NK-92 (cell line): ENCODE results near the gene DCTN1.

ENCODE experiments used
- DNase-seq: peaks from one replicate; lab custom pipeline; 2025; ENCODE audit not compliant: unreplicated experiment; lab: John Stamatoyannopoulos, UW

DCTN1 gene

DNA sequence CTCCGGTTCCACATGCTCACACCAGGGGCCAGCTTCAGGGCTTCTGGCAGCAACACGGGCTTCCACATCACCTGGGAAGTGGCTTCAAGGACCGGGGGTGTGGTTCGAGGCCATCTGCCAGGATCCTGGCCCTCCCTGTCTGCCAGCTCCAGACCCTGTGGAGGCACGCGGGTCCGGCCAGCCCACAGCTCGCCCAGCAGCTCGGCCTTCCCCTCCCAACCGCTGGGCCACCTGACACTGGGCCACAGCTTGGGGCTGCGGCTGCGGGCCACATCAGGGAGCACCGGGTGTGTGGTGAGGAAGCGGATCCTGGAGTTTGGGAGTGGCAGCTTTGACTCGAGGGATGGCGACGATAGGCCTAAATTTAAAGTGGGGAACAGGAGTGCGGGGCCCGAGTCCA is 34.3 kb upstream of the DCTN1 start:
- DNase-seq = no peak

DNA sequence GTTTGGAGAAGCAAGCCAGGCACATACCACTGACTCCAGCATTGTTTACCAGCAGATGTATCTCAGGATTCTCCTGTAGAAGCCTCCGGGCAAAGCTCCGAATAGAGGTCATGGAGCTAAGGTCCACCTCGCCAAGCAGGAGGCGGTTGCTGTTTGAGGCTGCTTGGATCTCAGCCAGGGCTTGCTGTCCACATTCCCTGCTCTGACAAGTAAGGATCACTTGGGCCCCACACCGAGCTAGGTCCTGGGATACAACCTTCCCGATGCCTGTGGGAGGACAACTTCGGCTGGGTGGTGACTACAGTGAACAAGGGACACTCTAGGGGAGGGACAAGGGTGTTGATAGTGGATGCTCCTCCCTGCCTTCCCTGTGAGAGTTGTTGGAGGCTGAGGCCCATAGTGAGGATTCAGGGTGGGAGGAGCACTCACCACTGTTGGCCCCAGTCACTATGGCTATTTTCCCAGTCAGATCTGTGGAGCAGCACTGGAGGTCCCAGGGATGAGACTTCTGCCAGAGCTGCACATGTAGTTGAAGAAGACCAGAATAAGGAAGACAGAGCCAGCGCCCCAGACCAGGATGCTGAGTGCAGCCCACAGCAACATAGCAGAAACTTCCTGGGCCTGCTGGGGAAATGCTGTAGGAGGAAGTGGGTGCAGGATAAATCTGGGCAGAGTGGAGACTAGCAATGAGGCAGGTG is 33.0 kb upstream of the DCTN1 start:
- no peak for DNase-seq

DNA sequence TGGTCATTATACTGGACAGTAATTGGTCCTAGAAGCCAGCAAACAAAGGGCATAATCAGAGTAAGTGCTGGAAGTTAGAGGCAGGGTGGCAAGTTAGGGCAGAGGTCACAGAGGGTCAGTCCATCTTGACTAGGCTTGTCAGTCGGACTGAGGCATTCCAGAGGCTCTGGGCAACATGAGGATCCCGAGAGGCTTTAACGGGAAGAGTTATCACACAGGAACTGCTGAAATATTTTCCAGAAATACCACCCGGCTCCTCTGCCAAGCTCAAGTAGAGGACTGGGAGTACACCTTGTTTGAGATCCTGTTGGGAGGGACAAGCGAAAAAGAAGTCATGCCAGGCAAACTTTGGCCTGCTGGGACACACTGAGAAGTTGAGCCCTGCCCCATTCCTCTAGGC is 27.6 kb upstream of the DCTN1 start:
- DNase-seq = no peak

DNA sequence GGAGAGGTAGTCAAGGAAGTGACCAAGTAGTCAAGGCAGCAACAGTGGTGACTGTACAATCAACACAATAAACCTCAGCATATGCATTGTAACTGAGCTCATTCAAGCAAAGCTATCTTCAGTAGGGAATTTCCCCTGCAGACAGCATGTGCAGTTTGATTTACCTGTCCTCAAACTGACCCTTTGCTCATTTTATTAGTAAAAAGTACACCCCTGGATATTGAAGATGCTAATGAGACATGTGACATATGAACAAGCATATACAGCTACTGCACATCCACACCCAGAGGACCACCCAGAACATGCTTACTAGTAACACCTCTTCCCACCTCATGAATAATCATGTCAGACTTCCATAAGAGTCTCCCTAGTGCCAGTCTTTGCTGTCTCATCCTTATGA is 25.9 kb upstream of the DCTN1 start:
- no peak for DNase-seq

DNA sequence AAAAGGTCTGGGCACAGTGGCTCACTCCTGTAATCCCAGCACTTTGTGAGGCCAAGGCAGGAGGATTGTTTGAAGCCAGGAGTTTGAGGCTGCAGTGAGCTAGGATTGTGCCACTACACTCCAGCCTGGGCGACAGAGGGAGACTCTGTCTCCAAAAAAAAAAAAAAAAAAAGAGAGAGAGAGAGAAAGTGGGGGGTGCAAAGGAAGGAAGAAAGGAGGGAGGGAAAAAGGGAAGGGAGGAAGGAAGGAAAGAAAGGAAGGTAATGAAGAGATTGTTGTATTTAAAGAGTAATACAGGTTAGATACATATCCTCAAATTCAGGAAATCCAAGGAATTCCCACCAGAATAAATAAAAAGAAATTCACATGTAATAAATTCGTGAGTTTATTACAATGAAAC is 21.8 kb upstream of the DCTN1 start:
- no peak for DNase-seq

DNA sequence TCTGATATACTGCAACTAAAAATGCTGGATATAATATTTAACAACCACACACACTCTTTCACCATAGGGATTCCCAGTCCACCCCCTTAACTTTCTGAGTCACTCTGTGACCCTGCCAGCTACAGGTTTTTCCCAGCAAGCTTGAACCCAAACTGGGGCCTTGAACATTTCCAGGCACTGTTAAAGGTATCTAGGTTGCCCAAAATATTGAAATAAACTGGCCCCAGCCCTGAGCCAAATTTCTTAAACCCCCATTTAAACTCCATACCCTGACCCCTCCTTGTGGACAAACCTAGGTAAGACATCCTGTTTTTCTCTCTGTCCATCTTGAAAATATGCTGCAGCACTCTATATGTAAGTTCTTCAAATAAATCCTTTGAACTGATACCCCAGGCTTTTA is 19.7 kb upstream of the DCTN1 start:
- DNase-seq = no peak

DNA sequence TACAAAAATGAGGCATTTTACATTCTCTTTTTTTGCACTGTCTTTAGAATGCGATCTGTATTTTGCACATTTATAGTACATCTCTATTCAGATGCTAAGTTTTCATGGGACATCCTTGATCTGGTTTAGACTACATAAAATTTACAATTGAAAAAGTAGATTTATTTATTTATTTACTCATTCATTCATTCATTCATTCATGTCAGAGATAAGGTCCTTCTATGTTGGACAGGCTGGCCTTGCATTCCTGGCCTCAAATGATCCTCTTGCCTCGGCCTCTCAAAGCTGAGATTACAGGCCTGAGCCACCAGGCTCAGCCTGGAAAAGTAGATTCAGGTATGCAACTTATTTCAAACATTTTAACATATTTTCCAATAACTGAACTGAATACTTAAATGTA is 16.0 kb upstream of the DCTN1 start:
- DNase-seq = no peak

DNA sequence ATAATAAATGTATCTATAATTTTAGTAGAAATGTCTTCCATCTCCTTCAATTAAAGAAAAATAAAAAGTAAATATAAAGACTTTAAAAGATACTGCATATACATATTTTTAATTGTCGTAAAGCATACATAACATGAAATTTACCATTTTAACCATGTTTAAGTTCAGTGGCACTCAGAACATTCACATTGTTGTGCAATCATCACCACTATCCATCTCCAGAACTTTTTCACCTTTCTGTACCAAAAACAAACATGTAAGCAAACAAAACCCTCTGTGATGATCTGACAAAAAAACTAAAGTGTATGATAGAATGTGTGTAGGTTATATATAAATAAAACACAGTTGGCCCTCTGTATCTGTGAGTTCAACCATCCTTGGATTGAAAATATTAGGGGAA is 13.4 kb upstream of the DCTN1 start:
- no peak for DNase-seq

DNA sequence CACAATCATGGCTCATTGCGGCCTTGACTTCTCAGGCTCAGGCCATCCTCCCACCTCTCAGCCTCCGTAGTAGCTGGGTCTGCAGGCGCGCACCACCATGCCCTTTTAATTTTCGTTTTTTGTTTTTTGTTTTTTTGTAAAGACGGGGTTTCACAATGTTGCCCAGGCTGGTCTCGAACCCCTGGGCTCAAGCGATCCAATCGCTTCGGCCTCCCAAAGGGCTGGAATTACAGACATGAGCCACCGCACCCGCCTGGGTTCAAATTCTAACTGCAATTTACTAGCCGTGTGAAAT is 12.3 kb upstream of the DCTN1 start:
- no peak for DNase-seq

DNA sequence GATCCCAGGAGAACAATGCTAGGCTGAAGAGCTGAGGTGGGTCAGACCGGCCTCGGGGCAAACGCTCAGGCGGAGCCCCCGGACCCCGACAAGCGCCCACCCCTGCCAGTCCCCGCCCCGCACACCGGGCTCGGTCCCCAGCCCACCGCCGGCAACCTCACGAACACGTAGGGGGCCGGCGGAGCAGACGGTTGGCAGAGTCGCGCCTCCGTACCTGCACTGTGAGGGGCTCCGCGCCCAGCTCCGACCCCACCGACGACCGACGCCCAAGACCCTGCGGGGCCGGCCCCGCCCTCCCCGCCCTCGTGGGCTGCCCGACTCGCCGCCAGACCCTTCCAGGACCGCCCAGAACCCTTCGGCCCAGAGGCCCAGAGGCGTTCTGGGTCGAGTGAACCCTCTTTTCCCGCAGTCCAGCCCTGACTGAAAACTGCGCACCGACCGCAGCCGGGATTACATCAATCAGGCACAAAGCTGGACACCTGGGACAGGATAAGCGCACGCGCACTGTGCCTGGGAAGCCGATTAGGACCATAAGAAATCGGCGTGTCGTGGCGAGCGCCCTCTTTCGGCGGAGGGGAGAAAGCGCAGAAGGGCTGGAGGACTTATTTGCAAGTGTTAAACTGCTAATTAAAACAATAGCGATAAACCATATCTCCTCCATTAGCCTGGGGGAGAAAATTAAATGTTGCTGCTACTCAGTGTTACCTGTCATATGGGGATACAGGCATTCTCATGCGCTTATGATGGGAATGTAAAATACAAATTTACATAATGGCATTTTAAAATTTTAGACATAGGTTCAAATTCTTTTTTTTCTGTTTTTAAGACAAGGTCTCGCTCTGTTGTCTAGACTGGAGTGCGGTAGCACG is 11.7 kb upstream of the DCTN1 start:
- DNase-seq = peak; percentile 70

DNA sequence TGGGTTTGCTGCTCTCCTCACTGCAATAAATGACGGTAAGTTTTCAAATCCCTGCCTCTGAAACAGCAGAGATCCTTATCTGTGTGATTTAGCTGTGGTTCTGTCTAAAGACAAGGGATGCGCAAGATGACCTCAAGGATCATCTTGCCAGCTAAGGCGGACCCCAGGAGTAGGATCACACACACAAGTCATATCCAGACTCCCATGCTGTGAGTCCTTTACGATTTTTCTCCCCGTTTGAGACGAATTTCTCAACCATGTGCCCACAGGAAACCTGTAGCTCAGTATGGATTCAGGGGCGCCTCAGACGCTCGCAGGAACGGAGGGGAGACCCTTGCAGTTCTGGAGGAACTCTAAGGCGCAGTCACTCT is 11.1 kb upstream of the DCTN1 start:
- no peak for DNase-seq

DNA sequence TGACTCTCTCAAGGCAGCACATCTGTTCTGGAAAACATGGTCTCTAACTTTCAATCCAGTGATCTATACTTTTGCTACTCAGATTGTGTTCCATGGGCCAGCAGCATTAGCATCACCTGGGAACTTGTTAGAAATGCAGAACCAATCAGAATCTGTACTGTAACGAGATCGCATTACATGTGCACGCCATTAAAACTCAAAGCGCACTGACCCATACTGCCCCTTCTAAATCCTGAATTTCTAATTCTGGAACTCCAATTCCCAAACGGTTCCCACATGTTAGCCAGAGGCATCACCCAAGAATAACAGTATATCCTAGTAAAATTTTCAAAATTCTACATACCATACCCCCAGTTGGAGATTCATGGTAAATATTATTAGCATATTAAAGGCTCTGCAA is 10.5 kb upstream of the DCTN1 start:
- DNase-seq = no peak

DNA sequence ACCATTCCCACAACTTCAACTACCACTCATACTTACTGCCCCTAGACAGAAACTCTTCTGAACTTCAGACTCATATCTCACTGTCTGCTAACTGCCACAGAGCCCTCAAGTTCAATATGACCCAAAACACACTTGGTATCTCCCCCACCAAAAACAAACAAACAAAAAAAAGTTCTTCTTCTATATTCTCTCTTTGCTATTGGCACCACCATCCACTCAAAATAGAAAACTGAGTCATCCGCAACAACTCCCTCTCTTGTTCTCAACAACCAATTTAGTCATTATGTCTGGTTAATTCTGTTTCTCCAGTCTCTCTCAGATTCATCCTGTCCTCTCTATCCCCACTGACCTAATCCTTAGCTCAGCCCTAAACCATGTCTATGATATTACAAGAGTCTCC is 7.2 kb upstream of the DCTN1 start:
- DNase-seq = no peak

DNA sequence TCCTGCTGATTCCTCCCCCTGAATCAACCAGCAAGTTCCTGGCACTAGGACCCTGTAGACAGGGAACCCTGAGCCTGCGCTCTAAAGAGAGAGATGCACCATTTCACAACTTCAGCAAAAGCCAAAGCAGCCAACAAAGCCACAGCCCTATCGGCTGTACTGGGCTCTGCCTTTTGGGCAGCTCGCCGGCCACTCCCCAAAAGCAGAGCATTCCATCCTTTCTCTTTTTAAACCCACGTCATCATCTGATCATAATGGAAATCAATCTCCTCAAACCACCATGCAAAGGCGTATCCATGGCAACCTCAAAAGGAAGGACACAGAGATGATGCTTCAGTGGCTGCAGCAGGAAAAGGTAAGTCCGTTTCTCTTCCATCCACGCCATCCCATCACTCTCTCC is 5.3 kb upstream of the DCTN1 start:
- no peak for DNase-seq

DNA sequence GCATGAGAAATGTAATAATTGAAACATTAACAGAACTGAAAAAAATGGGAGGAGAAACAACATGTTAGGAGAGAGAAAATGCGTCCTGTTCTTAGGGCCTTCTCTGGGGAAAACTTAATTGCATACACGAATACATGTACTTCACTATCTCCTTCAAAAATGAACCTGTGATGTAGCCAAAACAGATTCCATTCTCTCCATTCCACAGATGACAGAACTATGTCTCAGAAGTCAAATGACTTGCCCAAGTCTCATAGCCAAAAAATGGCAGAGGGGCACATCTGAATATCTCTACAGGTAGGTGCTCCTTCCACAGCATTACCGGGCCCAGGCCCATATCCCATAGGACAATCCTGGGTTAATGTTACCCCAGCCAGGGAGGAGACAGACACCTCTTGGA is 3.9 kb upstream of the DCTN1 start:
- no peak for DNase-seq

DNA sequence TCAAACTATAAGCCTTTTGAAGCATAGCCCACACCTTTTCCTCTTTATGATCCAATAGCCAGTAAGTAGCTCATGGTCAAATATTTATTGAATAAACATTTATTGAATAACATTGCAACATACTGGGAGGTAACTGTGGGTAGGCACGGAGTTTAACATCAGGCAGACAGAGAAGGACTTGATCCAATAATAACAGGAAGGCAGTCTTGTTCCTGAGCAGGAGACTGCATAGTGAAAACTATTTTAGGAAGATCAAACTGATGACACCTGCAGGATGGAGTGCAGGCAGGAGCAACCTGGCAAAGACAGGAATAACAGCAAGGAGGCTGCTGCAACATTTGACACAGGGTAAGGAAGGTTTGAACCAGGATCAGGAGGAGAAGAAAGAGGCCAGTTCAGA is 3.1 kb upstream of the DCTN1 start:
- DNase-seq = no peak

DNA sequence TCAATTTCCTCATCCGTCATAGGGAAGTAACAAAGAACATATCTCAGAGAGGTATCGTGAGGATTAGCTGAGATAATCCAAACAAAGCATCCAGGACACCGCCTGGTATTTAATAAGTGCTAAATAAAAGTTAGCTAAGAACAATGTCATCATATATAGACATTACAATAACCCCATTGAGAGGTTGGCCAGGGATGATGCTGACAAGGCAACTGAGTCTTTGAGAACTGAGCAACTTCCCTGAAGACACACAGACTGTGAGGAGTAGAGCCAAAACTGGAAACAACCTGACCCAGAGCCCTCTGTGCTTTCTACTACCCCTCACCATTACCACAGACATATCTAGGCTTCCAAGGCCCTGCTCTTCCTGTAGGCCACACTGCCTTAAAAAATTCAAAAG is 1.6 kb upstream of the DCTN1 start:
- DNase-seq = no peak

DNA sequence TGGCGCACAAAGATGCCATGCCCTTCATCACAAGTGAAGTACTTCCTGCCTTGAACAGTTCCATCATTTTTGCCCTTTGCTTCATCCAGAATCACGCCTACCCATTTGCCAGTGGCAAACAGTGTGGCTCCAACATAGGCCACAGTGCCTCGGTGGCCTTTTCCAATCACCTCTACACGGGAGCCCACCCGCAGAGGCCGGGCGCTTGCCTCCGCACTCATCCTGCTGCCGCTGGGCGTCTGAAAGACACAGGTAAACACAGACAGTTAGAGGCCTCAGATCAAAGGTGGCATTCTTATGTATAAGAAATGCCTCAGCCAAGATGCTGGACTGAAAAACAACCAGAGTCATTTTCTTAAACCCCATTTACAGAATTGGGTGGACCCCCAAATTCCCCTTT is 2.1 kb downstream of the DCTN1 start:
- no peak for DNase-seq

DNA sequence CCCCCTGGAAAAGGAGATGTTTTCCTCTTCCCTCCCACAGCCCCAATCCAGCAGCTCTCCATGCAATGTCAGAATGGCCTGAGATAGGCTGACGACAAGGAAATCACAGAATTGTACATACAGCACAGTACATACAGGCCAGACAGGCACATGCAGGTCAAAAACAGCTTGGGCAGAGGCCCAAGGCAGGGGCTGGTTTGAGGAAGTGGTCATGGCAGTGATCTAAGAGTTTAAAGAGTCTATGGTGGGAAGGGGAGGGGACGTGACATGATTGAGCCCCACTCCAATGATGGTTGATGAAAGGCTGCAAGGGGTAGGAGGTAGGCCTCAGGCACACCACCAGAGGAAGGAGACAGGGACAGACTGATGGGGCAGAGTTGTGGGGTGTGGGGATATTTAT is 4.3 kb downstream of the DCTN1 start:
- DNase-seq = no peak

DNA sequence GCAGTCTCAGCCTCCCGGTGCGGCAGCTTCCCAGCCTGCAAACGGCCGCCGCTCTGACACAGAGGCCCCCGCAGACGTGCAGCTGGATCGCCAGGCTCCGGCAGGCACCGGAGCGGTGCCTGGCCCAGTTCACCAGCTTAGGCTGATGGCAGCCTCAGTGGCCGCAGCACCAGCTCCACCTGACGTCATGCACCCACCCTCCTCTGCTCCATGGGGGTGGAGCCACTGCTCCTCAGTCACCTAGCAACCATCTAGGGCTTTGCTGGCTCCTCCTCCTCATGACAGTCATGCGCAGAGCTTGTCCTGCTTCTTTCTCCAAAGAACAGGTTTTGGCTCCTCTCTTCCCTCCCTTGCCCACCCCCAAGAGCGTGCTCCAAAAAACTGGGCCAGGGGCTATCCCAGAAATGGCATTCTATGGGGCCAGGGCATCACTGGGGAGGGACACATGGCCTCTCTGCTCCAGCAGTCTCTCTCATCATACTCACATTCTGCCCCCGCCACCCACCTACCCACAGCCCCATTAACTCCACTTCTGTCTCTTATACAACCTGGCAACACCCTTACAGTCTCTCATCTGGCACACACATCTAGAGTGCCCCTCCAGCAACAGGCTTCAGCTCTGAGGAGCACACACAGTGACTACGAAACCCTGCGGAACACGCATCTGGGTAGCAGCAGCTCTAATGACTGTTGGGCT is 5.5 kb downstream of the DCTN1 start:
- no peak for DNase-seq

DNA sequence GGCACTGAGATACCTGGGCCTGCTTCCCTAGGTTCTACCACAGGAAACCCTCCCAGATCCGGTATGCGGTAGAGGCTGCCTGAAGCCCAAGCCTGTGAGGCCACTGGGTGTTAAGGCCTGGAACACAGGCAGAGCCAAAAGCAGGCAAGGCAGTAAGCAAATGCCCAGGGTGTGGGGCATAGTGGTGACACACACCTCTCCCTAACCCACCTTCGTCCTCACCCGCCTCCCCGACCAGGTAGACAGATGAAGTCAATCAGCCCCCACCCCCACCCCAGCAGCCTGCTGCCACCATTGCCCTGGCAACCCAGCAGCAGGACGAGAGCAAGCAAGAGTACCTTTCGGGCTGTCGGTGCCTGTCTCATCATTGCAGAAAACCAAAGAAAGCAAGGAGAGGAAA is 6.1 kb downstream of the DCTN1 start:
- DNase-seq = no peak

DNA sequence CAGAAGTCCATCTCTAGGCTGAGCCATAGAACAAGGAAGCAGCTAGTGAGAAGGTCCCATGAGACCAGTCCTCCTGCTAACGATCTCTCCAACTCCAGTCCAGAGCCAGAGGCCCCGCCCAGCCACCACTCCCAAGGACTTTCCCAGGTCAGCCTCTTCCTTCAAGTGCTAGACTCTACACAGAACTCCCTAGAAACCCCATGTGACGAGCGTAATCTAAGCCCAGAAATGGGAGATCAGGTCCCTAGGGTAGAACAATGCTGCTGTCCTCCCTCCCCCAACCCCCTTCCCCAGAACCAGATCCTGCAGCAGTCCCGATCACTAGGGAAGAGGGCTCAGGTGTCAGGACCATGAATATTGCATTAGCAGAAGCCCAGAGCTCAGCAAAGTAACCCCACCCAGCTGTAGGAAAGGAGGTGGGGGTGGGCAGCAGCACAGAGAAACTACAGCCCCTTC is 6.9 kb downstream of the DCTN1 start:
- DNase-seq = no peak
